Heart right ventricle (tissue), 16 donors: Measurements from ENCODE around the gene MYO5B. TPM values are rescaled to one million over a fixed set of nuclear protein-coding genes. Genes with fewer than 3 reads are reported as not detected.
"Not testable (repeated sequence)": the region's sequence is repeated elsewhere in the genome, so short reads cannot be mapped to it uniquely, and the experiment has no call there.

ENCODE experiments used
- ATAC-seq, 8 donors: fragments of 200-7000 bp; cut with Tn5 transposase; one replicate each; pipeline ENCODE4 v1.9.1; 2020; ENCODE audit warnings: mild to moderate bottlenecking in 8 of 8, moderate library complexity in 8 of 8, moderate number of reproducible peaks in 1 of 8
- DNase-seq, 2 donors: peaks; one replicate each; pipeline ENCODE4 v3.0.0-alpha.2; 2020
- H3K27ac ChIP-seq, 10 donors: fragments of 200-600 bp; sonication (generic) in 2 of 10; one replicate each; pipeline versions ENCODE4 v1.5.0 to v1.8.0; 2020 to 2022; ENCODE audit warnings: mild to moderate bottlenecking in 3 of 10
- H3K27me3 ChIP-seq, 7 donors: fragments of 200-600 bp; one replicate each; pipeline ENCODE4 v1.8.0; 2021 to 2022; ENCODE audit warnings: mild to moderate bottlenecking in 2 of 7
- H3K36me3 ChIP-seq, 9 donors: fragments of 200-600 bp; sonication (generic) in 1 of 9; one replicate each; pipeline versions ENCODE4 v1.5.0 to v1.8.0; 2020 to 2022; ENCODE audit warnings: mild to moderate bottlenecking in 2 of 9
- H3K4me1 ChIP-seq, 9 donors: fragments of 200-600 bp; sonication (generic) in 1 of 9; one replicate each; pipeline versions ENCODE4 v1.5.0 to v1.8.0; 2020 to 2022; ENCODE audit warnings: mild to moderate bottlenecking in 4 of 9
- H3K4me3 ChIP-seq, 10 donors: fragments of 200-600 bp; sonication (generic) in 2 of 10; one replicate each; pipeline versions ENCODE4 v1.5.0 to v1.8.0; 2020 to 2022; ENCODE audit warnings: mild to moderate bottlenecking in 7 of 10, moderate library complexity in 2 of 10
- H3K9me3 ChIP-seq, 11 donors: fragments of 200-600 bp in 10 of 11; sonication (generic) in 2 of 11; one replicate each; pipeline versions ENCODE4 v1.5.0 to v1.8.0; 2013 to 2022; ENCODE audit warnings: mild to moderate bottlenecking in 2 of 11, control low read depth in 1 of 11, moderate library complexity in 1 of 11
- CTCF ChIP-seq, 9 donors: fragments of 200-600 bp; sonication (generic) in 2 of 9; IDR thresholded peaks; one replicate each; pipeline versions ENCODE4 v1.5.0 to v1.8.0; 2021 to 2022; ENCODE audit warnings: antibody characterized with exemption in 9 of 9, mild to moderate bottlenecking in 5 of 9, moderate library complexity in 1 of 9
- WGBS, 2 donors: extraction: QIAGEN DNeasy Blood & Tissue Kit; methylation state at CpG; one replicate each; pipeline ENCODE4 v1.1.7; 2013; ENCODE audit warnings: inconsistent platforms in 1 of 2; 5-methylcytosine and 5-hydroxymethylcytosine counted together
- intact Hi-C, 10 donors: fragments of 100-400 bp; cut with DNase I; formaldehyde crosslinking; loops; one replicate each; pipeline versions ENCODE4 v1.11.1 to v1.14.2; 2022
- polyA plus RNA-seq, 2 donors: library from polyadenylated mRNA; stranded (reverse); fragments of 200-250 nt; gene quantifications; one replicate each; pipeline ENCODE4 v1.2.3, GENCODE V29; 2013
- total RNA-seq, 10 donors: library from RNA; stranded (reverse); fragmentation: NEBNext Ultra II Directional in 3 of 10; extraction: Animal tissue kit (Norgen Biotek cat#: 25700) in 3 of 10; gene quantifications; one replicate each; pipeline versions ENCODE4 v1.2.1 to v1.2.4, GENCODE V29; 2021 to 2023
- donor health status: Arrhythmogenic right ventricular cardiomyopathy.
- donor health status: ischemic (EF 13 %, LVEDD 7.1; RV severe dilation, severe dysfunction).
- donor health status: healthy with polysubstance abuse.
- donor health status: DM: no; HTN: yes; CAD: no.
- donor health status: DM: no; HTN: no; CAD: no.
- donor health status: ischemic (EF 25% LVEDD 6.9; RV normal size, moderate dysfunction).
- donor health status: ischemic (EF 25% LVEDD 5.7; RV mildly dilated, moderate dysfunction).
- donor health status: healthy.
- donor health status: DM: yes; HTN: yes; CAD: no.
- donor health status: Ischemic cardiomyopathy.
- donor health status: ischemic (EF 35%, LVEDD 5.7; RV mildly dilated, moderate dysfunction).
- donor health status: nonischemic (EF 11% LVEDD 7.7; RV severe dilation, severe dysfunction).
- donor health status: DM: yes; HTN: yes; CAD: no.
- donor health status: PGD.
- donor health status: ischemic (EF 29% LVEDD 5.4; RV normal size, mild dysfunction).
- donor health status: nonischemic (EF 23%, LVEDD 6.1; RV moderate dilation, normal function).

Gene MYO5B
- total and polyA plus RNA-seq, 12 donors = 0.20 to 3.7 (median 0.93) TPM

GRCh38 chr18:50231621-50232020 lies 36.7 kb upstream of the MYO5B start:
- ATAC-seq = no peak
- no peak for DNase-seq
- H3K4me3 ChIP-seq = no peak overlapping the region

GRCh38 chr18:50220249-50220648 lies 25.3 kb upstream of the MYO5B start:
- intact Hi-C loops = loop anchor here in 2 of 10 donors (10.0 kb wide), 2 partner anchors 135 to 215 kb away; no protein-coding TSS in a partner anchor
- H3K27me3 ChIP-seq, DNase-seq, ATAC-seq, H3K4me1 ChIP-seq, H3K36me3 ChIP-seq, H3K27ac ChIP-seq, H3K4me3 ChIP-seq: not testable (repeated sequence)
- 89 to 93% methylated on average over 4 of the region's 4 CpGs for WGBS, 2 donors
- H3K9me3 ChIP-seq = peaks cover 0 to 36% (median 11%) of the 10 kb centered on the region in 11 donors

More at GRCh38 chr18:50231621-50232020, 36.7 kb upstream of the MYO5B start:
- no peak for TF ChIP-seq CTCF (IDR thresholded peaks at IDR 0.05)
- 59 to 62% methylated on average over 4 of the region's 4 CpGs for WGBS, 2 donors
- intact Hi-C loops = no loop called here
- peaks cover 0 to 4% (median 0%) of the 10 kb centered on the region in 7 donors for H3K27me3 ChIP-seq
- H3K27ac ChIP-seq = no peak overlapping the region
- no peaks in the 10 kb centered on the region for H3K4me1 ChIP-seq
- no peaks in the 10 kb centered on the region for H3K9me3 ChIP-seq
- no peaks in the 10 kb centered on the region for H3K36me3 ChIP-seq

GRCh38 chr18:50218432-50219197 lies 23.7 kb upstream of the MYO5B start:
- Histone ChIP-seq H3K36me3 (no peaks in the 10 kb centered on the region), H3K27me3 (peaks cover 0 to 10% (median 0%) of the 10 kb centered on the region in 7 donors), H3K9me3 (peaks cover 0 to 33% (median 11%) of the 10 kb centered on the region in 11 donors), H3K4me1 (peaks cover 0 to 6% (median 0%) of the 10 kb centered on the region in 9 donors), H3K27ac (no peak overlapping the region), H3K4me3 (no peak overlapping the region)
- DNase-seq (no peak), ATAC-seq (peak in 3 of 8 donors; percentile 29 to 52 (median 38))
- TF ChIP-seq CTCF (IDR thresholded peaks at IDR 0.05) = peak in 6 of 9 donors; percentile 24 to 39 (median 36)
- intact Hi-C loops = loop anchor here in 7 of 10 donors (5.0 to 10.0 kb wide), 4 partner anchors 136 to 216 kb away; no protein-coding TSS in a partner anchor
- 50 to 58% methylated on average over 7 of the region's 7 CpGs for WGBS, 2 donors

GRCh38 chr18:50209311-50209710 lies 14.4 kb upstream of the MYO5B start:
- 89 to 90% methylated on average over 4 of the region's 4 CpGs for WGBS, 2 donors
- DNase-seq (no peak), ATAC-seq (no peak)
- TF ChIP-seq CTCF (IDR thresholded peaks at IDR 0.05) = no peak
- Histone ChIP-seq H3K27me3 (peaks cover 0 to 25% (median 17%) of the 10 kb centered on the region in 7 donors), H3K4me1 (no peaks in the 10 kb centered on the region), H3K4me3 (no peak overlapping the region), H3K36me3 (no peaks in the 10 kb centered on the region), H3K9me3 (no peaks in the 10 kb centered on the region), H3K27ac (no peak overlapping the region)
- intact Hi-C loops = loop anchor here in 2 of 10 donors (10.0 kb wide), 1 partner anchor 265 kb away; no protein-coding TSS in a partner anchor
